ENCODE data around the gene THTPA.

THTPA gene

DNA sequence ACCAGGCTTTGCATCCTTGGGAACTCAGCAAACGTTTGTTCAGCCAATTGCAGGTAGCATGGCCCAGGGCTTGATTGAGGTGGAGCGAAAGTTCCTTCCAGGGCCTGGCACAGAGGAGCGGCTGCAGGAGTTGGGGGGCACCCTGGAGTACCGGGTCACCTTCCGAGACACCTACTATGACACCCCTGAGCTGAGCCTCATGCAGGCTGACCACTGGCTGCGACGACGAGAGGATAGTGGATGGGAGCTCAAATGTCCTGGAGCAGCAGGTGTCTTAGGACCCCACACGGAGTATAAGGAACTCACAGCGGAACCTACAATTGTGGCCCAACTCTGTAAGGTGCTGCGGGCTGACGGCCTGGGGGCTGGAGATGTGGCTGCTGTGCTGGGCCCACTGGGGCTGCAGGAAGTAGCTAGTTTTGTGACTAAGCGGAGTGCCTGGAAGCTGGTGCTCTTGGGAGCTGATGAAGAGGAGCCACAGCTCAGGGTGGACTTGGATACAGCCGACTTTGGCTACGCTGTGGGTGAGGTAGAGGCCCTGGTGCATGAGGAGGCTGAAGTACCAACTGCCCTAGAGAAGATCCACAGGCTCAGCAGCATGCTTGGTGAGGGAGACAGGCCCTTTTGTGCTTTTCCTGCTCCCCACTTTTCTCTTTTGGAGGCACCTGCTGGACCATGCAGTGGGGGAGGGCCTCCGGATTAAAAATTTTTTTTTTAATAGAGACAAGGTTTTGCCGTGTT is 799 bp downstream of the THTPA start:
- H3K27ac Mint-ChIP-seq = peak overlapping the region; percentile 88
- H3K27me3 Mint-ChIP-seq (ENCODE audit: low read depth) = no peaks in the 10 kb centered on the region
- no peaks in the 10 kb centered on the region for H3K9me3 Mint-ChIP-seq
- H3K36me3 Mint-ChIP-seq (ENCODE audit: low read depth) = peaks cover 25% of the 10 kb centered on the region
- peaks cover 25% of the 10 kb centered on the region for H3K4me1 Mint-ChIP-seq (ENCODE audit: low read depth)
- H3K4me3 Mint-ChIP-seq = peak overlapping the region; percentile 92

DNA sequence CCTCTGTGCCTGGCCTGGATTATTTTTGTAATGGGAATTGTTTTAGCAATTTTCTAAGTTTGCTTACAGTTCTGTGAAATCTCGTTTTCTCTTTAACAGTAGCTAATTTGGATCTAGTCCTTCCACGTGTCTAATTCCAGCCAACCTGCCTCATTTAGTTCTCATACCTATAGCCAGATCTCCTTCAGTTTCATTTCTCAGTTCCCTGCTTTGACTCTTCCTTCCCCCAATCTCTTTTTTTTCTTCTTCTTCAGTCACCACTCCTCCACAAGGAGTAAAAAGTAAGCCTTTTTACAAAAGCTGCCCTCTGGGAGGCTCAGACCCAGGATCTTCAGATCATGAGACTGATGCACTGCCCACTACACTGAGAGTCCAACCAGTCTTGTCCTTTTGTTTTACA is 1.4 kb downstream of the THTPA start:
- peaks cover 26% of the 10 kb centered on the region for H3K36me3 Mint-ChIP-seq (ENCODE audit: low read depth)
- no peaks in the 10 kb centered on the region for H3K27me3 Mint-ChIP-seq (ENCODE audit: low read depth)
- H3K27ac Mint-ChIP-seq = peak overlapping the region; percentile 80
- H3K9me3 Mint-ChIP-seq = no peaks in the 10 kb centered on the region
- peaks cover 24% of the 10 kb centered on the region for H3K4me1 Mint-ChIP-seq (ENCODE audit: low read depth)
- peak overlapping the region; percentile 73 for H3K4me3 Mint-ChIP-seq

DNA sequence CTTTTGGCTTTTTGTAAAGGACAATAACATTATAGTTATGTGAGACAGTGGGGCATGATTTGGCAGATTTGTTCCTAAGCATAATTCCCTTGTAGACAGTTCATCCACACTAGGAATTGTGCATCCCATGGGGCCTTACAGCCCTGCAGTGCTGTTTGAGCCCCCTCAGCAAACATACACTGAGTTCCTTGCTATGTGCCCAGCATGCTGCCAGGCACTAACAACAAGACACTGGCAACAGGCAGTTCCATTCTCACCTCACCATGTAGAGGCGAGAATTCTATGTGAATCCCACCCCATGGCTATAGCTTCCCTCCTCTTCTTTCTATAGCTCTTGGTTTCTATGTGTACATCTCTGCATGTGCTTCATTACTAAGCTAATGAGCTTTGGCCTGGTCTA is 1.9 kb downstream of the THTPA start:
- Mint-ChIP-seq H3K9me3 (no peaks in the 10 kb centered on the region), H3K27me3 (ENCODE audit: low read depth) (no peaks in the 10 kb centered on the region), H3K27ac (peak overlapping the region; percentile 80), H3K4me1 (ENCODE audit: low read depth) (peaks cover 26% of the 10 kb centered on the region), H3K36me3 (ENCODE audit: low read depth) (peaks cover 28% of the 10 kb centered on the region), H3K4me3 (peak overlapping the region; percentile 73)

DNA sequence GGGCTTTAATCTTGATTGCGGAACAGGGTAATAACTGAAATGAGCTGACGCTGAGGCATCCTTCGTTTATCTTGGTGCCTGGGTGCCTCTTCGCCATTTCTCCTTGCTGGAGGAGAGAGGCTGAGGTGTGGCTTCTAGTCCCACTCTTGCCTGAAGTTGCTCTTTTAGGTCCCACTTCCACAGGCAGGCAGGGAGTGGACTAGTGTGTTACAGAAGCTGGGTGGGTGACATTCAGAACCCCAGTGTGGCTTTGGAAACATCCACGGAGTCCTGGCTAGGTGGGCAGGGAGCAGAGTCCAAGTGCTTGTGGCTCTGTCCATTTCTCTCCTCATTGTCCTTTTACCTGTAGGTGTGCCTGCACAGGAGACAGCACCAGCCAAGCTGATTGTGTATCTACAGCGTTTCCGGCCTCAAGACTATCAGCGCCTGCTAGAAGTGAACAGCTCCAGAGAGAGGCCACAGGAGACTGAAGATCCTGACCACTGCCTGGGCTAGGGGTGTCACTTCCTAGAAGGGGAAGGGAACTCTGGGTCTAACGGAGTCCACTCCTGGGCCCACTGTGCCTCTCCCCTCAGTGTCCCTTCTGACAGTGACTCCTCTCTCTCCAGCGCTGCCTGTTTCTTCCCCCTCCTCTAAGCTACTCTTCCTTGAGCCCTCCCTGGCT is 2.4 kb downstream of the THTPA start:
- Mint-ChIP-seq H3K27me3 (ENCODE audit: low read depth) (no peaks in the 10 kb centered on the region), H3K4me1 (ENCODE audit: low read depth) (peaks cover 27% of the 10 kb centered on the region), H3K36me3 (ENCODE audit: low read depth) (peaks cover 28% of the 10 kb centered on the region), H3K27ac (peak overlapping the region; percentile 62), H3K4me3 (no peak overlapping the region), H3K9me3 (no peaks in the 10 kb centered on the region)

DNA sequence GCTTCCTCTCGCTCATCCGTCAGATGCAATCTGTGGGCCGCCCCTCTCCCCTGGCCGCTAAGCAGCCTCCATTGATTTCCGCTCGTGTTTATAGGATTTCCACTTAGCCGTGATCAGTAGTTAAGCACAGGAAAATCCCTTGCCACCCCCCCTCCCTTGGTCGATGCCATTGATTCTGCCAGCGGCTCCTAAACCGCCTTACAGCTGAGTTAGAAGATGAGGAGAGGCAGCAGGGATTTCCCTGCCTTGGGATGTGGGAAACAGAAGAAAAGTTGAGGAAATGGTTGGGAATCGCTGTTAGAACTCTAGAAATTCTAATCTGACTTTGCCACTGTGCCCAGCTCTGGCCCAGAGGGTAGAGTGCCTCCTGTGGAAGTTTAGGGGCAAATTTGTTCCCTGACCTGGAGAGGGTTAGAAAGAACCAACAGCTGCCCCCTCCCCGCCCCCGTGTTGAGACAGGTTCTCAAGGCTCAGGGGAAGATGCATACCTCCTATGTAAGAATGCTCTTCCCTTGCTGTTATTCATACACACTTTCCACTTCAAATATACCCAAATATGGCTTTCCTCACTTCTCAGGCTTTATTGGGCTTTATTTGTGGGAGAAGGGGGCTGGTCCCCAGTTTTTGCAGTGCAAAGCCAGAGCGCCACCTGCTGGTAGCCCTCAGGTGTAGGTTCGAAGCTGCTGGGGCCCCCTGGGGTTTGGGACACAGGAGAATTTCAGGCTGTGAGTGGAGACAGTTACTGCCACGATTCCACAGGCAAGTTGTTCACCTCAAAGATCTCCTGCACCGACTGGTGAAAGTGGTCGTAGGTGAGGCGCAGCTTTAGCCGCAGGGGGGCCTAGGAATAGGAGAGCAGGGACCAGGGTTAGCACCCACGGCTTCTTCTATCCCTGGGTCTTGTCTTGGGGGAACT is 3.2 kb downstream of the THTPA start:
- Mint-ChIP-seq H3K4me1 (ENCODE audit: low read depth) (peaks cover 27% of the 10 kb centered on the region), H3K27me3 (ENCODE audit: low read depth) (no peaks in the 10 kb centered on the region), H3K27ac (no peak overlapping the region), H3K9me3 (no peaks in the 10 kb centered on the region), H3K4me3 (peak overlapping the region; percentile 5), H3K36me3 (ENCODE audit: low read depth) (peaks cover 30% of the 10 kb centered on the region)

DNA sequence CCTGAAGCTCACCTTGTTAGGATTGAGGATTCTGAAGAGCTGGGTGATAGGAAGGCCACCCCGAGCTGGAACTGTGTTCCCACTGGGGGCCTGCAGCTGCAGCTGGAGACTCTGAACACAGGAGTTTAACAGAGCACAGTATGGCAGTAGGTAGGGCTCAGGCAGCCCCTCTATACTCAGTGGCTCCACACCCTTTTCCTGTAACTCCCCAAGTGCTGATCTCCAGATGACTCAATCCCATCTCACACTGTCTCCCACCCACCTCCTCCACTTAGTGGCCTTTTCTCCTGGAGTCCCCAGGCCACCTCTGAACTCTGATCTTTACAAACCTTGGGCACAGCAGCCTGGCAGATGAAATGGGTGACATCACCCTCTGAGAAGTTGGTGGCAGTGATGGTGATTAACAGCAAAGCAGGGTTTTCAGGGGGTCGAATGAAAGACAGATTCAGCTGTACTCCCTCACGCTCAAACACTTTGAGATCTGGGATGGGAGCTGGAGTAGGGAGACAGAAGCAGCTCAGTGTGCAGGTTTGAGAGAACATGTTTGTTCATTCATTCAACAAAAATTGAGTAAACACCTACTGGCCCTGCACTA is 4.0 kb downstream of the THTPA start:
- H3K9me3 Mint-ChIP-seq = no peaks in the 10 kb centered on the region
- H3K4me3 Mint-ChIP-seq = no peak overlapping the region
- H3K36me3 Mint-ChIP-seq (ENCODE audit: low read depth) = peaks cover 37% of the 10 kb centered on the region
- peaks cover 25% of the 10 kb centered on the region for H3K4me1 Mint-ChIP-seq (ENCODE audit: low read depth)
- no peaks in the 10 kb centered on the region for H3K27me3 Mint-ChIP-seq (ENCODE audit: low read depth)
- H3K27ac Mint-ChIP-seq = no peak overlapping the region

DNA sequence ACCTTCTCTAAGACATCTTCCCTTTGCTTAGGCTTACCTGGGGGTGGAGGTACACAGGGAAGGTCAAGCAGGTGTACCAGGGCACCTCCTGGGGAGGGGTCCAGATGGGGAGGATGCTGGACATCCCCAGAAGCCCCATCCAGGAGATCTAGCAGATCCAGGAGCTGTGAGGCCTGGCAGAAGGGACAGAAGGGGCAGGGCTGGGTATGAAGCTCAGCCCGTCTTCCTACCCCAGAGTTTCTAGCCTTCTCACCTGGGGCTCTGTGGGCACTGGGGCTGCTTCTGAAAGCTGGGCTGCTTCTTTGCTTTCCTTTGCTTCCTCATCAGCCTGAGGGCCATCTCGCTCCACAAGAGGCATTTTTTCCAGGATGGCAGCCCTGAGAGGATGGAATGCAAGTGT is 5.2 kb downstream of the THTPA start:
- Mint-ChIP-seq H3K36me3 (ENCODE audit: low read depth) (peaks cover 41% of the 10 kb centered on the region), H3K4me1 (ENCODE audit: low read depth) (peaks cover 18% of the 10 kb centered on the region), H3K4me3 (no peak overlapping the region), H3K9me3 (no peaks in the 10 kb centered on the region), H3K27ac (no peak overlapping the region), H3K27me3 (ENCODE audit: low read depth) (no peaks in the 10 kb centered on the region)

DNA sequence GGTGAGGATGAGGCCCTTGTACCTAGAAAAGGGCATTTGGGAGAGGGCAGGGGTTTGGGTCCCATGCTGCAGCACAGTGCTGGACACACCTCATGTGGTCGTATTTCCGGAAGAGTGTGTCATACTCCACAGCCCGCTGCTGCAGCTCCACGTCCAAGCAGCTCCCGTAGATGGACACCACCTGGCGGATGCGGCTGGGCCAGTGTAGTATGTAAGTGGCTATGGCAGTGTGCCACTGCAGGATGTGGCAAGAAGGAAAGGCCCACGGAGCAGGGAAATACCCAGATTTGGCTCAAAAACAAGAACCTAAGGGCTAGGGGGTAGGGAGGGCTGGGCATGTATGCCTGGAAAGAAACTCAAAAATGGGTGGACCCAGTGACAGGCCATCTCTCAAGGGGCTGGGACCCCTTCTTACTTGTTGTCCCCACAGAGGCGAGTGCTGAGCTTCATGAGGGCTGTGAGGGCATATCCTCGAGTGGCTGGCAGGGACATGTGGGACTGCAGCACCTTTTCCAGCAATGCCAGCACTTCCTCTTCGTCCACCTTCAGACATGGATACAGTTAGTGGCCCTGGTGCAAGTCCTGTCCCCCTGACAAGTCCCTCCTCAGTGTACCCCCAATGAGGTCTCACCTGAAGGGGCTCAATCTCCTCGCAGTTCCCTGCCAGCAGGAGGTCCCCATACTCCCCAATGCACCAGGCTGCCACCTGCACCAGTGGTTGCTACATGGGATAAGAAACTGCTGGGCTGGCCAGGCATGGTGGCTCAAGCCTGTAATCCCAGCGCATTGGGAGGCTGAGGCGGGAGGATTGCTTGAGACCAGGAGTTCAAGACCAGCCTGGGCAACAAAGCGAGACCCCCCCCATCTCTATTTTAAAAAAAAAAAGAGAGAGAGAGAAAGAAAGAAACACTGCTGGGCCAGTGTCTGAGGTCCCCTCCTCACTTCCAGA is 6.1 kb downstream of the THTPA start:
- H3K36me3 Mint-ChIP-seq (ENCODE audit: low read depth) = peaks cover 41% of the 10 kb centered on the region
- H3K27ac Mint-ChIP-seq = no peak overlapping the region
- peaks cover 16% of the 10 kb centered on the region for H3K4me1 Mint-ChIP-seq (ENCODE audit: low read depth)
- H3K9me3 Mint-ChIP-seq = no peaks in the 10 kb centered on the region
- no peak overlapping the region for H3K4me3 Mint-ChIP-seq
- H3K27me3 Mint-ChIP-seq (ENCODE audit: low read depth) = no peaks in the 10 kb centered on the region

DNA sequence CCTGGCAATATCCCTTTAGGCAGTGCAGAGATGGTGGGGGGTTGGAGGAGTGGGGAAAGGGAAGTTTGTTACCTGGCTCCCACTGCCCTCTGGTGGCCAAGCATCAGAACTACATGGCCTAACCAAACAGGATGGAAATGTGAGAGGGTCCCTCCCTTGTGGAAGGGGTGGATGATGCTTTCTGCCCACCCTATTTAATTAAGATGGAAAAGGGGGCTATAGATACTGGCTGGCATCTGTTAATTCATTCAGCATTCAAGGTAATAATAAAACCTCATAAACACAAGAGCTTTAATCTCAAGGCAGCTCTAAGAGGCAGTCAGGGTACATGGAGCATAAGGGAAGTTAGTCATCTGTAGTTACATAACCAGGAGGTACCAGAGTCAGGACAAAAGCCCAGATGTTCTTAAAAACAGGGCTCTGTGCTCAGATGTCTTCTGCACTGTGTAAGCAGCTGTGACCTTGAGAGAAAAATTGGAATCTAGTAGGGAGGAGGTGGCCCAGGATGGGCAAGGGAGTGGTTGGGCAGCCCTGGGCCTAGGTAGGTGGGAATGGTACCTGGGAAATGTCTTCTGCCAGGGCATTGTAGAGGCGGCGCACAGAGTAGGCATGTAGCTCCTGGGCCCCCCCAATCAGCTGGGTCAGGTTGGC is 6.9 kb downstream of the THTPA start:
- Mint-ChIP-seq H3K9me3 (no peaks in the 10 kb centered on the region), H3K27ac (peak overlapping the region; percentile 10), H3K4me3 (no peak overlapping the region), H3K4me1 (ENCODE audit: low read depth) (peaks cover 16% of the 10 kb centered on the region), H3K36me3 (ENCODE audit: low read depth) (peaks cover 45% of the 10 kb centered on the region), H3K27me3 (ENCODE audit: low read depth) (no peaks in the 10 kb centered on the region)

DNA sequence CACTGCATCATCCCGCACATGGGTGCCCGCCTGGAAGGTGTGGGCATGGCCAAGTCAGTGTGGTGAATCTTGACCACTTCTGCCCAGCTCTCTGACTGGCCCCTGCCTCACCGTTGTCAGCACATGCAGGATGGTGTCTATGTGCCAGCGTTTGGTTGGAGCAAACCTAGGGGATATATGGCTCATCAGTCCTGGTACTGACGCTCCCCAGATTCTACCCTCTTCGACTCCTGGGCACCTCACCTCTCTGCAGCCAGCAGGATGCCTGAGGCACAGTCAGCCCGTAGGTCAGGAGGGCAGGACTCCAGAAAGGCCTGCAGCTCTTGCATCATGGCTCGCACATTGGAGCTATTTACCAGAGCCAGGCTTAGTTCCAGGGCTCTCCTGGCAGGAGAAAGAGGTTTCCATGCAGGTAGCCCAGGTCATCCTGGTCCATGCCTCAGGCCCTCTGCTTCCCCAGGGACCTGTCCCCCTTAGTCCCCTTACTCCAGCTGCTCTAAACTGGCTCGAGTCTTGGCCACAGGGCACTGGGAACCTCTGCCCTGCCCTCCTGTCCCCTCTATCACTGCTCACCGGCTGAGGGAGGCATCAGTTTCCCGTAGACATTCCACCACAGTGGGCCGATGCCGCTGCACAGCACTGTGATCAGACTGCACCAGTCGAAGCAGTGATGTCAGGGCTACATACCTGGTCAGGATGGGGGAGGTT is 7.6 kb downstream of the THTPA start:
- no peak overlapping the region for H3K27ac Mint-ChIP-seq
- peaks cover 43% of the 10 kb centered on the region for H3K36me3 Mint-ChIP-seq (ENCODE audit: low read depth)
- H3K9me3 Mint-ChIP-seq = no peaks in the 10 kb centered on the region
- H3K4me3 Mint-ChIP-seq = no peak overlapping the region
- no peaks in the 10 kb centered on the region for H3K27me3 Mint-ChIP-seq (ENCODE audit: low read depth)
- peaks cover 23% of the 10 kb centered on the region for H3K4me1 Mint-ChIP-seq (ENCODE audit: low read depth)

DNA sequence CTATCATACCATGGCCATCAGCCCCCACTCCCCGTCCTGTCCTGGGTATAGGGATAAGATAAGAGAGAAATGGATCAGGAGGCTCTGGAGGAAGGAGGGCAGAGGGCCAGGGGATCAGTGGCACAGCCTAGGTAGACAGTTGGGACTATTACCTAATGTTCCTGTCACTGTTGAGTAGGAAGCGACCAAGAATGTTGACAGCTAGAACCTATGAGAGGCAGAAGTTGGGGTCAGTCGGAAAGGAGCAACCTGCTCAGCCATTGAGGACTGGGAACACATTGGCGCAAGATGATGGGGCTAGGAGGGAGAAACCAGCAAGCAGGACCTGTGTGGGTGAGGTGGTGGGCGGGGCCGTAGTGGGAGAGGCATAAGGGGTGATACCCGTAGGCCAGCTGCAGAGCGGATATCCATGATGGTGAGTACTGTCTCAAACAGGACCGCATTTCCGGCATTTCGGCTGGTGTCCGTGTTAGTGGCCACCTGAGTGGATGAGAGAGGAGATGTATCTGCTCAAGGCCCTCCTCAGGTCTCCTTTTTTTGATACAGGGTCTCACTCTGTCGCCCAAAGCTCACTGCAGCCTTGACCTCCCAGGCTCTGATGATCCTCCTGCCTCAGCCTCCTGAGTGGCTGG is 8.2 kb downstream of the THTPA start:
- H3K4me1 Mint-ChIP-seq (ENCODE audit: low read depth) = peaks cover 25% of the 10 kb centered on the region
- no peaks in the 10 kb centered on the region for H3K27me3 Mint-ChIP-seq (ENCODE audit: low read depth)
- H3K36me3 Mint-ChIP-seq (ENCODE audit: low read depth) = peaks cover 38% of the 10 kb centered on the region
- H3K27ac Mint-ChIP-seq = peak overlapping the region; percentile 8
- peak overlapping the region; percentile 36 for H3K4me3 Mint-ChIP-seq
- no peaks in the 10 kb centered on the region for H3K9me3 Mint-ChIP-seq

DNA sequence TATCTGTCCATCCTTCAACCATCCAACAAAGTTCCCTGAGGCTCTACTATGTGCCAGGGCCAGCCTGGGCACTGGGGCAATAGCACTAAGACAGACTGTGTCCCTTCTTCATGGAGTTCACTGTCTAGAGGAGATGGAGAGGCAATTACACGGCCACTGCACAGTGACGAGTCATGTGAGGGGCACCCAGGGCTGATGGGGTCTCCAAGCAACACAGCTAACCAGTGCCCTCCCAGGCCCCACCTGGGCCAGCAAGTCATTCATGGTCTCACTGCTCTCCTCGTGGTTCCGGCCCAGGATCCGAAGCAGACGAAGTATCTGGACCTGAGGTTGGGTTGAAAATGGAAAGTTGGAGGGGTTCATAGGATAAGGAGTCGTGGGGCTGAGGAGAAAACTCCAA is 8.8 kb downstream of the THTPA start:
- H3K4me3 Mint-ChIP-seq = peak overlapping the region; percentile 19

More for the DNA sequence above, 8.8 kb downstream of the THTPA start:
- H3K27me3 Mint-ChIP-seq (ENCODE audit: low read depth) = no peaks in the 10 kb centered on the region
- H3K4me1 Mint-ChIP-seq (ENCODE audit: low read depth) = peaks cover 25% of the 10 kb centered on the region
- no peaks in the 10 kb centered on the region for H3K9me3 Mint-ChIP-seq
- H3K27ac Mint-ChIP-seq = peak overlapping the region; percentile 8
- peaks cover 33% of the 10 kb centered on the region for H3K36me3 Mint-ChIP-seq (ENCODE audit: low read depth)
